GM20000 (cell line): Measurements from ENCODE around the gene GASK1A.

ENCODE experiments used
- DNase-seq: peaks from one replicate; pipeline ENCODE4 v3.0.0; 2012; ENCODE audit warnings: low spot score
- TF ChIP-seq, protein P1 (sequence below): IDR thresholded peaks from 2 replicates; pipeline ENCODE4 v1.5.1; 2012; ENCODE audit warnings: mild to moderate bottlenecking, control low read depth; ENCODE audit errors: extremely low read depth, missing control alignments

The GASK1A gene

DNA sequence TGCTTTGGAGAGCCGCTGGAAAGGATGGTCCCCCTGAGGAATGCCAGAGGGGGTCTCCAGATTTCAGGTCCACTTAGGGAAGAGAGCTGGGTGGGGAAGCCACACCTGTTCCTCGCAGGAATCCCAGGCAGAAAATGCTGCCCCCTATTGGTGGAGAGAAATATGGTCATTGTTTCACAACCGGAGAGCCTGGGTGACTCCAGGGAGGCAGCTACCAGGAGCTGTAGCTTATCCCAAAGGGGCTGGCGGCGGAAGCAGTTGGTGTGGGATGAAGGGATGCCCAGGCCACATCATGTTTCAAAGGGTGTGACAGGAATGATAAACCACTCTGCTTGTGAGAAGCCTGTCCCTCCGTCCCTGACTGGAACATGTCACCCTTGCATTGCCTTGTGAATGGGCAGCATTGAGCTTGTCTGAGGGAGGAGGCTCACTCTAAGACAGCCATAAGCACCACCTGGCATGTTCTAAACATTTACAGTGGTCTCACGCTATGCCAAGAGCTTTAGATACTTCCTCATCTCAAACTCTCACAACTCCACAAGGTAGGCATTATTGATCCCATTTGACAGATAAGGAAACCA, 92.3 kb downstream of the GASK1A start:
- TF ChIP-seq, protein P1, sequence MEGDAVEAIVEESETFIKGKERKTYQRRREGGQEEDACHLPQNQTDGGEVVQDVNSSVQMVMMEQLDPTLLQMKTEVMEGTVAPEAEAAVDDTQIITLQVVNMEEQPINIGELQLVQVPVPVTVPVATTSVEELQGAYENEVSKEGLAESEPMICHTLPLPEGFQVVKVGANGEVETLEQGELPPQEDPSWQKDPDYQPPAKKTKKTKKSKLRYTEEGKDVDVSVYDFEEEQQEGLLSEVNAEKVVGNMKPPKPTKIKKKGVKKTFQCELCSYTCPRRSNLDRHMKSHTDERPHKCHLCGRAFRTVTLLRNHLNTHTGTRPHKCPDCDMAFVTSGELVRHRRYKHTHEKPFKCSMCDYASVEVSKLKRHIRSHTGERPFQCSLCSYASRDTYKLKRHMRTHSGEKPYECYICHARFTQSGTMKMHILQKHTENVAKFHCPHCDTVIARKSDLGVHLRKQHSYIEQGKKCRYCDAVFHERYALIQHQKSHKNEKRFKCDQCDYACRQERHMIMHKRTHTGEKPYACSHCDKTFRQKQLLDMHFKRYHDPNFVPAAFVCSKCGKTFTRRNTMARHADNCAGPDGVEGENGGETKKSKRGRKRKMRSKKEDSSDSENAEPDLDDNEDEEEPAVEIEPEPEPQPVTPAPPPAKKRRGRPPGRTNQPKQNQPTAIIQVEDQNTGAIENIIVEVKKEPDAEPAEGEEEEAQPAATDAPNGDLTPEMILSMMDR, result peak; percentile 23
- DNase-seq, result peak; percentile 25

DNA sequence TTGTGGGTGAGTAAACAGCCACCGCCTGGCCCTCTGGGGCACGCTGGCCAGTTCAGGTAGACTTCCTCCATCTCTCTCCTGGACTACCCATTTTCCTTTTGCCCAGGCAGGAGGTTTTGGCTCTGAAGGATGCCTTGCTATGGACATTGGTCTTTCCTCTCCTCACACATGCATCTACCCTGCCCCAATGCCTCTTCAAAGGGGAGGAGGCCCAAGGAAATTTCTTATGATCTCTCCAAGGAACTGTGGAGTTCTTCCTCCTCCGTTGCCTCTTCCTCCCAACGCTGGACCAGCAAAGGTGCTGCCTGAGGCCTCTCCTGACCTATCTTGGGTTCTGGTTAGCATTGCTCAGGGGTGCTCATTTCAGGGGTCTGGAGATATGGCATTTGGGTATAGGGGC, 93.2 kb downstream of the GASK1A start:
- DNase-seq, result no peak

DNA sequence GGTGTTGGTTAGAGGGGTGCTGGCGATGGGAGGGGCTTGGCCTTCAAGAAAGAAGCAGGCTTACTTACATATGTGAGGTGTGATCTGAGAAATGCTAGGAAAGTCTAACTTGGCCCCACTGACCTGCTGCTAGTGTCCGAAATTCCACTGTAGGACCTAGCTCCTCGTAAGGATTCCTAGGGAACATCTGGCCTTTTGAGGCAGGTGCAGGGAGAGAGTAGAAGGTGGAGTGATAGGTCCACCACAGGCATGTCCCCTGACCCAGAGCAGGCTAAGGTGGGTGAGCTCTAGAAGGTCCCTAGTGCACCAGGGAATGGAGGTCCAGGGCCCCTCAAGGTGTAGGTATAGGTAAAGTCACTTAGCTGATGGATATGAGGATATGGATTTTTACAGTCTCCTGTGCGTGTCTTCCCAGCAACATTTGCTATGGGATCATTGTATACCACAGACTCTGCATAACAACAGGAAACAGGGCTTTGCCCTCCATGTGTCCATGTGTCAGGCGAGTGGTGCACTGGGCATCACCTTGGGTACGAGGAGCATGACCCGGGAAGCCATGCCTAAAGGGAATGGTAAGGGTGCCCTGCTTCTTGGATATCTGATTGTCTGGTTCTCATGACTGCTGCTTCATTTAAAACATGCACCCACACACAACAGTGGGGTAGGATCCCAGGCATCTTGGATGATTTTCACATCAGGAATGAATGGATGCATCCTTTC, 94.2 kb downstream of the GASK1A start:
- TF ChIP-seq, protein P1, result no peak

More for the DNA sequence above, 93.2 kb downstream of the GASK1A start:
- TF ChIP-seq, protein P1, result no peak

DNA sequence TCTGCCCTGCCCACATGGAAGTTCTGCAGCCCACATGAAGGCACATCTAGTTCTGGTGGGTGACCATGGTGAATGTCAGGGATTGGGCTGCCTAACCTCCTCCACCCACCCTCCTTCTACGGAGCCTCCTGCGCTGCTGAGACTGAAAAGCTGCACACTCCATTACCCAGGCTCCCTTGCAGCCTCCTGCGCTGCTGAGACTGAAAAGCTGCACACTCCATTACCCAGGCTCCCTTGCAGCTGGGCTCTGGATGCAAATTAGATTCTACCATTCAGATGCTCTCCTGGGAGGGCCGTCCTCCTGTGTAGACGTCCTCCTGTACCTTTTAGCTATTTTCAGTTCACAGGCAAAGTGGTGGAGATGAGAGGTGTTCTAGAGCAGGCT, 94.7 kb downstream of the GASK1A start:
- TF ChIP-seq, protein P1, result no peak
- DNase-seq, result no peak

More for the DNA sequence above, 94.2 kb downstream of the GASK1A start:
- no peak for DNase-seq

DNA sequence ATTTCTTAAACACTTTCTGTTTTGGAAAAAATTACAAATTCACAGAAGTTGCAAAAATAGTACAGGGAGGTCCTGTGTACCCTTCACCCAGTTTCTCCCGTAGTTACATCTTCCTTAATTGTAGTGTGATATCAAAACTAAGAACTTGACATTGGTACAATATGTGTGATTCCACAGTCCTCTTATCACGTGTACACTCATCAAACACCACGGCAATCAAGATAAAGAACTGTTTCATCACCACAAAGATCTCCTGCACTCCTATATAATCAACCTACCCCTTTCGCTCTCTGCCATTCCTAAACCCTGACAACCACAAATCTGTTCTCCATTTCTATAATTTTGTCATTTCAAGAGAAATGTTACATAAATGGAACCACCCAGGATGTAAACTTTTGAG, 95.4 kb downstream of the GASK1A start:
- no peak for DNase-seq

DNA sequence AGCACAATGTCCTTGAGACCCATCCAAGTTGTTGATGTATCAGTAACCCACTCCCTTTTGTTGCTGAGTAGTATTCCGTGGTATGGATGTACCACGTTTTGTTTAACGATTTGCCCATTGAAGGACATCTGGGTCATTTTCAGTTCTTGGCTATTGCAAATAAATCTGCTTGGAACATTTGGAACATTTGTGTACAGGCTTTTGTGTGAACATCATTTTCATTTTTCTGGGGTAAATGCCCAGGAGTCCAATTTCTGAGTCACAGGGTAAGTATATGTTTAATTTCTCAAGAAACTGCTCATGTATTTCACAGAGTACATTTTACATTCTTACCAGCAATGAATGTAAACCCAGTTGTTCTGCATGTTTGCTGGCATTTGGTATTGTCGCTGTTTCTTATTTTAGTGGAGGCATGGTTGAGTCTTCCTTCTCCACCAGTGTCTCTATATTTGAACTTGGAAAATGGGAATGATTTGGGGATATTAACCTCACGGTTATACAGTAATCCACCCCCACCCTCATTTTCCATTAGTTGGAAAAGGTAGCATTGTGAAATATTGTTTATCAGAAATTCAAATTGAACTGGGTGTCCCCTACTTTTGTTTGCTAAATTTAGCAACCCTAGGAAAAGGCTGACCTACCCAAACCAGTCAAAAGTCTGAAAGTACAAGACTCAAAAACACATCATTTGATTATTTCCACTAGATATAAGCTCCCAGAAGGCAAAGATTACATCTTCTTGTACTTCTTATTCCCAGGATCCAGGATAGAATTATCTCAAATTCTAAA, 96.0 kb downstream of the GASK1A start:
- TF ChIP-seq, protein P1, result no peak
- DNase-seq, result no peak

More for the DNA sequence above, 95.4 kb downstream of the GASK1A start:
- TF ChIP-seq, protein P1, result no peak
